ENCODE measurements around the gene IER3.

Gene IER3

GRCh38 chr6:30744054-30744805 is at the start of gene IER3:
Gene IER3, minus strand, starts transcription at chr6:30744547. Its CDS starts 29 bp downstream, at chr6:30744518.
- DNase-seq (ENCODE audit: low read depth in 2 of 2, low spot score in 1 of 2) = peak; percentile 76 to 80

GRCh38 chr6:30793521-30794194 is 49.3 kb upstream of the IER3 start:
- no peak for DNase-seq (ENCODE audit: low read depth in 2 of 2, low spot score in 1 of 2)

- no peak for DNase-seq (ENCODE audit: low read depth in 2 of 2, low spot score in 1 of 2)
Measured at GRCh38 chr6:30792786-30793185, 48.4 kb upstream of the IER3 start.

- no peak for DNase-seq (ENCODE audit: low read depth in 2 of 2, low spot score in 1 of 2)
Measured at GRCh38 chr6:30790724-30791383, 46.5 kb upstream of the IER3 start.

GRCh38 chr6:30789606-30790005 is 45.3 kb upstream of the IER3 start:
- no peak for DNase-seq (ENCODE audit: low read depth in 2 of 2, low spot score in 1 of 2)

GRCh38 chr6:30787954-30788353 is 43.6 kb upstream of the IER3 start:
- no peak for DNase-seq (ENCODE audit: low read depth in 2 of 2, low spot score in 1 of 2)

- no peak for DNase-seq (ENCODE audit: low read depth in 2 of 2, low spot score in 1 of 2)
Measured at GRCh38 chr6:30782425-30783014, 38.2 kb upstream of the IER3 start.

GRCh38 chr6:30781743-30782424 is 37.5 kb upstream of the IER3 start:
- DNase-seq (ENCODE audit: low read depth in 2 of 2, low spot score in 1 of 2) = no peak

GRCh38 chr6:30781395-30781742 is 37.0 kb upstream of the IER3 start:
- no peak for DNase-seq (ENCODE audit: low read depth in 2 of 2, low spot score in 1 of 2)

GRCh38 chr6:30780642-30780920 is 36.2 kb upstream of the IER3 start:
- DNase-seq (ENCODE audit: low read depth in 2 of 2, low spot score in 1 of 2) = no peak

- DNase-seq (ENCODE audit: low read depth in 2 of 2, low spot score in 1 of 2) = no peak
Measured at GRCh38 chr6:30779850-30780641, 35.7 kb upstream of the IER3 start.

GRCh38 chr6:30778001-30778635 is 33.8 kb upstream of the IER3 start:
- no peak for DNase-seq (ENCODE audit: low read depth in 2 of 2, low spot score in 1 of 2)

GRCh38 chr6:30777155-30777485 is 32.8 kb upstream of the IER3 start:
- no peak for DNase-seq (ENCODE audit: low read depth in 2 of 2, low spot score in 1 of 2)

GRCh38 chr6:30776390-30777154 is 32.2 kb upstream of the IER3 start:
- no peak for DNase-seq (ENCODE audit: low read depth in 2 of 2, low spot score in 1 of 2)

- DNase-seq (ENCODE audit: low read depth in 2 of 2, low spot score in 1 of 2) = no peak
Measured at GRCh38 chr6:30775104-30775503, 30.8 kb upstream of the IER3 start.

- no peak for DNase-seq (ENCODE audit: low read depth in 2 of 2, low spot score in 1 of 2)
Measured at GRCh38 chr6:30774701-30775100, 30.4 kb upstream of the IER3 start.

- DNase-seq (ENCODE audit: low read depth in 2 of 2, low spot score in 1 of 2) = no peak
Measured at GRCh38 chr6:30770592-30770991, 26.2 kb upstream of the IER3 start.

- no peak for DNase-seq (ENCODE audit: low read depth in 2 of 2, low spot score in 1 of 2)
Measured at GRCh38 chr6:30769853-30770524, 25.6 kb upstream of the IER3 start.
